Spleen (tissue), 11 donors: ENCODE data around the gene SEC23A. TPM values are rescaled to one million over a fixed set of nuclear protein-coding genes. Genes with fewer than 3 reads are reported as not detected.

Source experiments
- DNase-seq: peaks from one replicate; pipeline ENCODE4 v3.0.0-alpha.2; 2020
- H3K27ac ChIP-seq, 8 donors: fragments of 200-600 bp; sonication (generic) in 7 of 8; 1 replicate in 4 of 8; 2 replicates in 4 of 8; pipeline versions ENCODE4 v1.5.0 to v1.8.0; 2016 to 2021; ENCODE audit warnings: inconsistent platforms in 4 of 8, mild to moderate bottlenecking in 4 of 8, moderate library complexity in 1 of 8
- H3K27me3 ChIP-seq, 7 donors: fragments of 200-600 bp; sonication (generic) in 6 of 7; replicated peaks in 1 of 7; 1 replicate in 4 of 7; 2 replicates in 3 of 7; pipeline versions ENCODE4 v1.5.0 to v1.8.0; 2016 to 2021; ENCODE audit warnings: inconsistent platforms in 3 of 7, mild to moderate bottlenecking in 1 of 7
- H3K36me3 ChIP-seq, 6 donors: fragments of 200-600 bp; sonication (generic) in 5 of 6; 1 replicate in 4 of 6; 2 replicates in 2 of 6; pipeline versions ENCODE4 v1.5.0 to v1.8.0; 2016 to 2021; ENCODE audit warnings: inconsistent platforms in 2 of 6
- H3K4me1 ChIP-seq, 6 donors: fragments of 200-600 bp; sonication (generic) in 5 of 6; 1 replicate in 3 of 6; 2 replicates in 3 of 6; pipeline versions ENCODE4 v1.5.0 to v1.8.0; 2016 to 2021; ENCODE audit warnings: inconsistent platforms in 3 of 6
- H3K4me3 ChIP-seq, 8 donors: fragments of 200-600 bp; sonication (generic) in 7 of 8; 1 replicate in 4 of 8; 2 replicates in 4 of 8; pipeline versions ENCODE4 v1.5.0 to v1.8.0; 2016 to 2021; ENCODE audit warnings: inconsistent platforms in 4 of 8, mild to moderate bottlenecking in 4 of 8, moderate library complexity in 2 of 8
- H3K9me3 ChIP-seq, 8 donors: fragments of 200-600 bp; sonication (generic) in 7 of 8; 1 replicate in 4 of 8; 2 replicates in 4 of 8; pipeline versions ENCODE4 v1.5.0 to v1.8.0; 2016 to 2021; ENCODE audit warnings: inconsistent platforms in 4 of 8
- CTCF ChIP-seq, 11 experiments: fragments of 200-600 bp in 7 of 11; fragments of 450-650 bp in 4 of 11; sonication (generic) in 4 of 11; IDR thresholded peaks in 8 of 11; conservative IDR thresholded peaks in 3 of 11; 1 replicate in 7 of 11; 2 replicates in 4 of 11; pipeline versions ENCODE4 v1.4.0 to v1.8.0; 2016 to 2021; ENCODE audit warnings: antibody characterized with exemption in 11 of 11, inconsistent platforms in 4 of 11, mild to moderate bottlenecking in 1 of 11
- POLR2A ChIP-seq, 3 donors: fragments of 450-650 bp; IDR thresholded peaks; one replicate each; pipeline ENCODE4 v1.5.1; 2017; ENCODE audit warnings: antibody characterized with exemption in 3 of 3, mild to moderate bottlenecking in 1 of 3
- POLR2AphosphoS5 ChIP-seq, 3 donors: sonication (generic); formaldehyde crosslinking; IDR thresholded peaks; one replicate each; pipeline ENCODE4 v1.5.1; 2017; ENCODE audit warnings: antibody characterized with exemption in 3 of 3
- WGBS, 5 donors: extraction: QIAGEN DNeasy Blood & Tissue Kit in 3 of 5; methylation state at CpG; one replicate each; pipeline versions ENCODE4 v1.1.5 to v1.1.7; 2013 to 2018; 5-methylcytosine and 5-hydroxymethylcytosine counted together
- intact Hi-C: fragments of 100-400 bp; cut with DNase I; formaldehyde crosslinking; loops from one replicate; pipeline ENCODE4 v1.15.0; 2023; ENCODE audit warnings: low total_unique reads
- polyA plus RNA-seq, 3 donors: library from polyadenylated mRNA; stranded (reverse); fragments of 200-250 nt; gene quantifications; one replicate each; pipeline ENCODE4 v1.2.1, GENCODE V29; 2013
- total RNA-seq, 7 donors: library from RNA; depleted of rRNA in 3 of 7; stranded (reverse); fragments of >200 nt in 3 of 7; fragmentation: NEBNext Ultra II Directional in 4 of 7; extraction: Animal tissue kit (Norgen Biotek cat#: 25700) in 4 of 7; gene quantifications; one replicate each; pipeline versions ENCODE4 v1.1.0 to v1.2.1, GENCODE V29; 2016 to 2021
- donor health status: healthy with polysubstance abuse.
- donor health status: DM: no; HTN: no; CAD: no; lungs with moderate emphysema.
- donor health status: DM: no; HTN: no; CAD: no.
- donor health status: Bipolar disorder and iron deficiency.
- donor health status: healthy.
- donor health status: DM: no; HTN: no; CAD: no.
- donor health status: DM: yes; HTN: yes; CAD: no.

Gene SEC23A
- total and polyA plus RNA-seq, 10 donors = 9.6 to 87.5 (median 58.3) TPM

GRCh38 chr14:38992067-38992844, 110.8 kb downstream of the SEC23A start:
- Histone ChIP-seq H3K9me3 (no peaks in the 10 kb centered on the region), H3K27me3 (no peaks in the 10 kb centered on the region), H3K4me1 (peaks cover 0 to 30% (median 11%) of the 10 kb centered on the region in 6 donors), H3K27ac (peak overlapping the region in 4 of 8 donors; percentile 22 to 36 (median 30)), H3K4me3 (no peak overlapping the region), H3K36me3 (no peaks in the 10 kb centered on the region)
- TF ChIP-seq POLR2A (IDR thresholded peaks at IDR 0.05) (no peak), POLR2AphosphoS5 (IDR thresholded peaks at IDR 0.05) (no peak), CTCF (IDR thresholded peaks at IDR 0.05 in 8 of 11, conservative IDR thresholded peaks at IDR 0.05 in 3 of 11) (no peak)
- WGBS, 5 donors = 55 to 63% (median 58%) methylated on average over 4 of the region's 4 CpGs
- intact Hi-C loops = no loop called here
- no peak for DNase-seq

GRCh38 chr14:38991299-38991698, 111.7 kb downstream of the SEC23A start:
- intact Hi-C loops = no loop called here
- no peak for DNase-seq

GRCh38 chr14:38989922-38990546, 113.0 kb downstream of the SEC23A start:
- intact Hi-C loops = no loop called here
- Histone ChIP-seq H3K27ac (peak overlapping the region in 7 of 8 donors; percentile 17 to 68 (median 53)), H3K4me3 (peak overlapping the region in 2 of 8 donors; percentile 2 to 41), H3K36me3 (no peaks in the 10 kb centered on the region), H3K4me1 (peaks cover 0 to 27% (median 8%) of the 10 kb centered on the region in 6 donors), H3K27me3 (no peaks in the 10 kb centered on the region), H3K9me3 (no peaks in the 10 kb centered on the region)
- 0 to 10% (median 4%) methylated on average over 2 of the region's 2 CpGs for WGBS, 5 donors
- no peak for DNase-seq
- TF ChIP-seq POLR2A (IDR thresholded peaks at IDR 0.05) (no peak), CTCF (IDR thresholded peaks at IDR 0.05 in 8 of 11, conservative IDR thresholded peaks at IDR 0.05 in 3 of 11) (no peak), POLR2AphosphoS5 (IDR thresholded peaks at IDR 0.05) (no peak)

More at GRCh38 chr14:38991299-38991698, 111.7 kb downstream of the SEC23A start:
- no peaks in the 10 kb centered on the region for H3K9me3 ChIP-seq
- WGBS, 5 donors = 97 to 100% (median 100%) methylated on average over 1 of the region's 1 CpG
- peaks cover 0 to 30% (median 11%) of the 10 kb centered on the region in 6 donors for H3K4me1 ChIP-seq
- TF ChIP-seq POLR2A (IDR thresholded peaks at IDR 0.05) = no peak
- no peak for TF ChIP-seq CTCF (IDR thresholded peaks at IDR 0.05 in 8 of 11, conservative IDR thresholded peaks at IDR 0.05 in 3 of 11)
- TF ChIP-seq POLR2AphosphoS5 (IDR thresholded peaks at IDR 0.05) = no peak
- H3K4me3 ChIP-seq = no peak overlapping the region
- no peaks in the 10 kb centered on the region for H3K36me3 ChIP-seq
- peak overlapping the region in 1 of 8 donors; percentile 29 for H3K27ac ChIP-seq
- H3K27me3 ChIP-seq = no peaks in the 10 kb centered on the region

- no peak for TF ChIP-seq POLR2AphosphoS5 (IDR thresholded peaks at IDR 0.05)
- TF ChIP-seq CTCF (IDR thresholded peaks at IDR 0.05 in 8 of 11, conservative IDR thresholded peaks at IDR 0.05 in 3 of 11) = no peak
- no peak for TF ChIP-seq POLR2A (IDR thresholded peaks at IDR 0.05)
- 88 to 92% (median 91%) methylated on average over 2 of the region's 2 CpGs for whole genome bisulfite sequencing, 5 donors
- no peaks in the 10 kb centered on the region for H3K27me3 ChIP-seq
- no peak overlapping the region for H3K4me3 ChIP-seq
- H3K4me1 ChIP-seq = peaks cover 0 to 20% (median 2%) of the 10 kb centered on the region in 6 donors
- intact Hi-C loops = no loop called here
- no peak overlapping the region for H3K27ac ChIP-seq
- H3K36me3 ChIP-seq = no peaks in the 10 kb centered on the region
- H3K9me3 ChIP-seq = no peaks in the 10 kb centered on the region
- no peak for DNase-seq
Measured at GRCh38 chr14:38987781-38988180, 115.3 kb downstream of the SEC23A start.
